Measurements from ENCODE around the gene SHROOM2.

DNA sequence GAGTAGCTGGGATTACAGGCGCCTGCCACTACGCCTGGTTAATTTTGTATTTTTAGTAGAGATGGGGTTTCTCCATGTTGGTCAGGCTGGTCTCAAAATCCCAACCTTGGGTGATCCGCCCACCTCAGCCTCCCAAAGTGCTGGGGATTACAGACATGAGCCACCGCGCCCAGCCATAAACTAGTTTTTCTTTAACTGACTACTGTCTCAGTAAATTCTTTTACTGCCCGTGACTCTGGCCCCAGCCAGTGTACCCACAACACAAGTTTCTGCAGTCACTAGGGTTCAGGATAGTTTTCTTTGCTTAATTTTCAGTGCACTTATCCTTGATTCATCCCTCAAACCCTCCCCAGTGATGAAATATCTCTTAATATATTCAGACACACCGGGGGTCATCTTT is 8.3 kb downstream of the SHROOM2 start:
- TF ChIP-seq, protein P1, sequence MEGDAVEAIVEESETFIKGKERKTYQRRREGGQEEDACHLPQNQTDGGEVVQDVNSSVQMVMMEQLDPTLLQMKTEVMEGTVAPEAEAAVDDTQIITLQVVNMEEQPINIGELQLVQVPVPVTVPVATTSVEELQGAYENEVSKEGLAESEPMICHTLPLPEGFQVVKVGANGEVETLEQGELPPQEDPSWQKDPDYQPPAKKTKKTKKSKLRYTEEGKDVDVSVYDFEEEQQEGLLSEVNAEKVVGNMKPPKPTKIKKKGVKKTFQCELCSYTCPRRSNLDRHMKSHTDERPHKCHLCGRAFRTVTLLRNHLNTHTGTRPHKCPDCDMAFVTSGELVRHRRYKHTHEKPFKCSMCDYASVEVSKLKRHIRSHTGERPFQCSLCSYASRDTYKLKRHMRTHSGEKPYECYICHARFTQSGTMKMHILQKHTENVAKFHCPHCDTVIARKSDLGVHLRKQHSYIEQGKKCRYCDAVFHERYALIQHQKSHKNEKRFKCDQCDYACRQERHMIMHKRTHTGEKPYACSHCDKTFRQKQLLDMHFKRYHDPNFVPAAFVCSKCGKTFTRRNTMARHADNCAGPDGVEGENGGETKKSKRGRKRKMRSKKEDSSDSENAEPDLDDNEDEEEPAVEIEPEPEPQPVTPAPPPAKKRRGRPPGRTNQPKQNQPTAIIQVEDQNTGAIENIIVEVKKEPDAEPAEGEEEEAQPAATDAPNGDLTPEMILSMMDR (IDR thresholded peaks at IDR 0.05): no peak
- TF ChIP-seq POLR2A (IDR thresholded peaks at IDR 0.05) (no peak), POLR2AphosphoS5 (IDR thresholded peaks at IDR 0.05) (no peak), EP300 (IDR thresholded peaks at IDR 0.05) (no peak)
